Transverse colon (tissue), 4 donors: ENCODE measurements around the gene CIZ1. TPM values are rescaled to one million over a fixed set of nuclear protein-coding genes. Genes with fewer than 3 reads are reported as not detected.

ENCODE experiments used
- DNase-seq: peaks from one replicate; pipeline ENCODE4 v3.0.0-alpha.2; 2019
- H3K27ac ChIP-seq, 4 donors: fragments of 200-600 bp; sonication (generic); 2 replicates each; pipeline ENCODE4 v1.5.1; 2016 to 2018; ENCODE audit warnings: inconsistent platforms in 4 of 4
- H3K27me3 ChIP-seq: fragments of 200-600 bp; sonication (generic); 2 replicates; pipeline ENCODE4 v1.5.1; 2017; ENCODE audit warnings: inconsistent platforms
- H3K36me3 ChIP-seq, 4 donors: fragments of 200-600 bp; sonication (generic); 2 replicates each; pipeline ENCODE4 v1.5.1; 2017 to 2019; ENCODE audit warnings: inconsistent platforms in 4 of 4
- H3K4me1 ChIP-seq, 4 donors: fragments of 200-600 bp; sonication (generic); 2 replicates each; pipeline ENCODE4 v1.5.1; 2017 to 2020; ENCODE audit warnings: inconsistent platforms in 4 of 4
- H3K4me3 ChIP-seq, 4 donors: fragments of 200-600 bp; sonication (generic); 1 replicate in 1 of 4; 2 replicates in 3 of 4; pipeline versions ENCODE4 v1.5.1 to v1.6.1; 2017 to 2019; ENCODE audit warnings: inconsistent platforms in 4 of 4
- H3K9me3 ChIP-seq, 2 donors: fragments of 200-600 bp; sonication (generic); 2 replicates each; pipeline ENCODE4 v1.5.1; 2017 to 2019; ENCODE audit warnings: inconsistent platforms in 2 of 2
- EP300 ChIP-seq: sonication (generic); formaldehyde crosslinking; IDR thresholded peaks from one replicate; pipeline ENCODE4 v1.6.1; 2017; ENCODE audit warnings: antibody characterized with exemption, low read depth
- POLR2A ChIP-seq: fragments of 450-650 bp; IDR thresholded peaks from one replicate; pipeline ENCODE4 v1.6.1; 2016; ENCODE audit warnings: antibody characterized with exemption, mild to moderate bottlenecking, moderate library complexity
- POLR2AphosphoS5 ChIP-seq, 3 donors: sonication (generic); formaldehyde crosslinking; IDR thresholded peaks; one replicate each; pipeline ENCODE4 v1.6.1; 2016; ENCODE audit warnings: antibody characterized with exemption in 3 of 3
- WGBS, 2 donors: methylation state at CpG; one replicate each; pipeline ENCODE4 v1.1.5; 2018; ENCODE audit warnings: low coverage in 1 of 2; 5-methylcytosine and 5-hydroxymethylcytosine counted together
- in situ Hi-C, 4 donors: fragments of 200-750 bp; cut with MboI; loops; one replicate each; pipeline versions ENCODE4 v1.15.0 to v1.15.1; 2017; ENCODE audit warnings: low sequenced_read_pairs in 3 of 4, low pct_ligation_motif_present in 1 of 4, low pct_unique_long_range_greater_than_20kb in 1 of 4
- intact Hi-C: fragments of 100-400 bp; cut with DNase I; formaldehyde crosslinking; loops from one replicate; pipeline ENCODE4 v1.15.1; 2023; ENCODE audit warnings: low total_unique reads
- total RNA-seq, 4 donors: library from RNA; depleted of rRNA; stranded (reverse); fragments of >200 nt; gene quantifications; one replicate each; pipeline ENCODE4 v1.1.0, GENCODE V29; 2016
- TF ChIP-seq, protein P1 (sequence below), 5 experiments: fragments of 200-600 bp in 3 of 5; fragments of 450-650 bp in 2 of 5; sonication (generic) in 3 of 5; IDR thresholded peaks; 1 replicate in 2 of 5; 2 replicates in 3 of 5; pipeline ENCODE4 v1.5.1; 2016 to 2017; ENCODE audit warnings: antibody characterized with exemption in 5 of 5, inconsistent platforms in 3 of 5, mild to moderate bottlenecking in 2 of 5, moderate library complexity in 1 of 5

Gene CIZ1, protein sequence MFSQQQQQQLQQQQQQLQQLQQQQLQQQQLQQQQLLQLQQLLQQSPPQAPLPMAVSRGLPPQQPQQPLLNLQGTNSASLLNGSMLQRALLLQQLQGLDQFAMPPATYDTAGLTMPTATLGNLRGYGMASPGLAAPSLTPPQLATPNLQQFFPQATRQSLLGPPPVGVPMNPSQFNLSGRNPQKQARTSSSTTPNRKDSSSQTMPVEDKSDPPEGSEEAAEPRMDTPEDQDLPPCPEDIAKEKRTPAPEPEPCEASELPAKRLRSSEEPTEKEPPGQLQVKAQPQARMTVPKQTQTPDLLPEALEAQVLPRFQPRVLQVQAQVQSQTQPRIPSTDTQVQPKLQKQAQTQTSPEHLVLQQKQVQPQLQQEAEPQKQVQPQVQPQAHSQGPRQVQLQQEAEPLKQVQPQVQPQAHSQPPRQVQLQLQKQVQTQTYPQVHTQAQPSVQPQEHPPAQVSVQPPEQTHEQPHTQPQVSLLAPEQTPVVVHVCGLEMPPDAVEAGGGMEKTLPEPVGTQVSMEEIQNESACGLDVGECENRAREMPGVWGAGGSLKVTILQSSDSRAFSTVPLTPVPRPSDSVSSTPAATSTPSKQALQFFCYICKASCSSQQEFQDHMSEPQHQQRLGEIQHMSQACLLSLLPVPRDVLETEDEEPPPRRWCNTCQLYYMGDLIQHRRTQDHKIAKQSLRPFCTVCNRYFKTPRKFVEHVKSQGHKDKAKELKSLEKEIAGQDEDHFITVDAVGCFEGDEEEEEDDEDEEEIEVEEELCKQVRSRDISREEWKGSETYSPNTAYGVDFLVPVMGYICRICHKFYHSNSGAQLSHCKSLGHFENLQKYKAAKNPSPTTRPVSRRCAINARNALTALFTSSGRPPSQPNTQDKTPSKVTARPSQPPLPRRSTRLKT
- total RNA-seq = 100 to 1,000 TPM in 1 of 4 donors, 10 to 100 TPM in 3; 59.9 to 211 (median 73.0) TPM

- H3K36me3 ChIP-seq = peaks cover 0 to 12% (median 2%) of the 10 kb centered on the region in 4 donors
- H3K27ac ChIP-seq = peak within 1 kb of the TSS; percentile 92 to 94 (median 94)
- 2% methylated on average over 29 of the region's 71 CpGs; no CpG with 5 or more reads in 1 of the 2 donors for WGBS, 2 donors
- TF ChIP-seq, protein P1, sequence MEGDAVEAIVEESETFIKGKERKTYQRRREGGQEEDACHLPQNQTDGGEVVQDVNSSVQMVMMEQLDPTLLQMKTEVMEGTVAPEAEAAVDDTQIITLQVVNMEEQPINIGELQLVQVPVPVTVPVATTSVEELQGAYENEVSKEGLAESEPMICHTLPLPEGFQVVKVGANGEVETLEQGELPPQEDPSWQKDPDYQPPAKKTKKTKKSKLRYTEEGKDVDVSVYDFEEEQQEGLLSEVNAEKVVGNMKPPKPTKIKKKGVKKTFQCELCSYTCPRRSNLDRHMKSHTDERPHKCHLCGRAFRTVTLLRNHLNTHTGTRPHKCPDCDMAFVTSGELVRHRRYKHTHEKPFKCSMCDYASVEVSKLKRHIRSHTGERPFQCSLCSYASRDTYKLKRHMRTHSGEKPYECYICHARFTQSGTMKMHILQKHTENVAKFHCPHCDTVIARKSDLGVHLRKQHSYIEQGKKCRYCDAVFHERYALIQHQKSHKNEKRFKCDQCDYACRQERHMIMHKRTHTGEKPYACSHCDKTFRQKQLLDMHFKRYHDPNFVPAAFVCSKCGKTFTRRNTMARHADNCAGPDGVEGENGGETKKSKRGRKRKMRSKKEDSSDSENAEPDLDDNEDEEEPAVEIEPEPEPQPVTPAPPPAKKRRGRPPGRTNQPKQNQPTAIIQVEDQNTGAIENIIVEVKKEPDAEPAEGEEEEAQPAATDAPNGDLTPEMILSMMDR (IDR thresholded peaks at IDR 0.05) = peak; percentile 56 to 87 (median 79)
- TF ChIP-seq POLR2A (peak; percentile 65), EP300 (no peak), POLR2AphosphoS5 (IDR thresholded peaks at IDR 0.05) (peak in 2 of 3 donors; percentile 59 to 62)
- H3K27me3 ChIP-seq = no peaks in the 10 kb centered on the region
- peaks cover 10 to 29% (median 26%) of the 10 kb centered on the region in 4 donors for H3K4me1 ChIP-seq
- in situ Hi-C loops (no loop called here), intact Hi-C loops (no loop called here)
- H3K9me3 ChIP-seq = no peaks in the 10 kb centered on the region
- peak within 1 kb of the TSS; percentile 69 to 91 (median 78) for H3K4me3 ChIP-seq
- peak; percentile 85 for DNase-seq
Observed at GRCh38 chr9:128191406-128192046, at the start of gene CIZ1. Gene CIZ1, minus strand, starts transcription at chr9:128191572. Its CDS starts 715 bp downstream, at chr9:128190857.

DNA sequence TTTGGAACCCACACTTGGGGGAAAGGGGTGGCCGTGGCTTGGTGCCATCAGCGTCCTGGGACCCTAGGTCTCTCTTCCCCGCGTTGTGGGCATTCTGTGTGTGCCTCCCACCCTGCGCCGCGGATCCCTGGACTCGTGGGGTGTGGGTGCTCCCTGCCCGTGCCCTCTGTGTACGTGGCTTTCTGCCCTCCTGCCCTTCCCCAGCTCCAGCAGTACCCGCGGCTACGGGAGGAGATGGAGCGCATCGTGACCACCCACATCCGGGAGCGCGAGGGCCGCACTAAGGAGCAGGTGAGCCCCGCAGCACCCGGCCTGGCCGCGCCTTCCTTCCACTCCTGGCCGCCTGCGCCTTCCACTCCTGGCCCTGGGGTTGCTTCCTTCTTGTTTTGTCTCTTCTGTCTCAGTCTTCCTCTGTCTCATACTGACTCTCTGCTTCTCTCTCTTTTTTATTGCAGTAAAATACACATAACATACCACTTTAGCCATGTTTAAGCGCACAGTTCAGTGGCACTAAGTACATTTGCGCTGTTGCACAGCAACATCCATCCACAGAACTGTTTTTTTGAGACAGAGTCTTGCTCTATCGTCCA lies 42.5 kb upstream of the CIZ1 start:
- Histone ChIP-seq H3K9me3 (no peaks in the 10 kb centered on the region), H3K36me3 (no peaks in the 10 kb centered on the region), H3K4me3 (no peak overlapping the region), H3K4me1 (no peaks in the 10 kb centered on the region), H3K27ac (no peak overlapping the region), H3K27me3 (no peaks in the 10 kb centered on the region)
- DNase-seq = no peak
- in situ Hi-C loops (no loop called here), intact Hi-C loops (no loop called here)
- 86% methylated on average over 28 of the region's 28 CpGs; no CpG with 5 or more reads in 1 of the 2 donors for WGBS, 2 donors
- TF ChIP-seq, protein P1 (IDR thresholded peaks at IDR 0.05) = no peak
- TF ChIP-seq EP300 = no peak
- no peak for TF ChIP-seq POLR2A

DNA sequence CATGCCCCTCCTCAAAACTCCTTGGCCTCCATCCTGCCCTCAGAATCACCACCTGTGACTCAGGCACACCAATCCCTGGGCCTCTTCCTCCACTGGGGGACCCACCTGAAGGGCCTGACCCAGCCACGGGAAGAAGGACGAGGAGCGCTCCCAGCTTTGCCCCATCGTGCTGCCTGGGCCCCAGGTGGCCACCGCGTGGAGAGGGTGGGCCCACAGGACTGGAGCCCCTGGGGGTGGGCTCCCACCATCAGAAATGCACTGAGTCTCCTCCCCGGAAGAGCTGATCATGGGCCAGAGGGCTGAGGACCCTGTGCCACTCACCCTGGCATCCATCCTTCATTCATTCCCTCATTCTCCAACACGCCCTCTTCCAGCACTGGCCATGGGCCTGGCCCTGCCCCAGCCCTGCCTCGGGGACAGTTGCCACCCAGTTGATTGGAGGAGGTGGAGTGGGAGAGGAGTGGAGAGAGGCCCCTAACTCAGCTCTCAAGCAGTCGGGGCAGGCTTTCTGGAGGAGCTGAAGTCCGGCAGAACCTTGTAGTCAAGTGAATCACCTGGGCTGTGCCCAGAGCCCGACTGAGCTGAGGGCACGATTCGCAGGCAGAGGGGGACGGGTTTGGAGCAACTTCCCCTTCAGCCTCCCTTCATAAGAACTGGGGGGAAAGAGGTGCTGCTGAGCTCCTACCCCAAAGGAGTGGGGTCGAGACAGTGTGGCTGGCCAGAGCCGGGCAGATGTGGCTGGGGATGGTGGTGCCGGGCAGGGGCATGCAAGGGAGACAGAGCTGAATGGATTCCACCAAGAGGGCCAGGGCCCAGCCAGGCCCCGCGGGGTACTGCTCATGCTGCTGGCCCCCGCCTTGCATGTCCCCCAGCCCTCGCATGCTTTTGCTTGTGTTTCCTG lies 41.4 kb upstream of the CIZ1 start:
- no peak for DNase-seq
- H3K4me1 ChIP-seq = no peaks in the 10 kb centered on the region
- no peaks in the 10 kb centered on the region for H3K9me3 ChIP-seq
- H3K36me3 ChIP-seq = no peaks in the 10 kb centered on the region
- no peaks in the 10 kb centered on the region for H3K27me3 ChIP-seq
- intact Hi-C loops = no loop called here
- no peak overlapping the region for H3K4me3 ChIP-seq
- in situ Hi-C loops = no loop called here
- TF ChIP-seq, protein P1 (IDR thresholded peaks at IDR 0.05) = no peak
- TF ChIP-seq POLR2AphosphoS5 (IDR thresholded peaks at IDR 0.05) (no peak), EP300 (no peak), POLR2A (no peak)
- no peak overlapping the region for H3K27ac ChIP-seq
- WGBS, 2 donors = 84% methylated on average over 22 of the region's 22 CpGs; no CpG with 5 or more reads in 1 of the 2 donors
